Germinal center (tissue), 1 donor: ENCODE measurements around the gene KAZN.

Experiments used
- DNase-seq: peaks from one replicate; pipeline ENCODE4 v3.0.0; 2012; ENCODE audit warnings: mixed read lengths, low spot score

The KAZN gene

DNA sequence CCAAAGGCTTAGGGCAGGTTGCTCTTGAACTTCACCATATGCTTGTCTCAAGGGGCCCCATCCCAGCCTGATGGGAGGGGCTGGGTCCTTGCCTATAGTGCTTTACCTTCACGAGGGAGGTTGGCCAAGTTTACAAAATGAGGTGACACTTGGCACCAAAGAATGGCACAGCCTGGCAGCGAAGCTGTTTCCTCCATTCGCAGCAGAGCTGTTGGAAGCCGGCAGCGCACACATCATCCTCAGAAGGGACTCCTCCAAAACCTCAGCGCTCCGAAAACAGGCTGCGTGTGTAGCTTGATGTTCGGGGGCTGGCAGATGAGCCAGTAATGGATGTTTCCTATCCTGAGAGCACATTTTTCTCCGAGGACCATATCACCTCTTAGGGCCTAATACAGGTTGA, 116.8 kb downstream of the KAZN start:
- no peak for DNase-seq

DNA sequence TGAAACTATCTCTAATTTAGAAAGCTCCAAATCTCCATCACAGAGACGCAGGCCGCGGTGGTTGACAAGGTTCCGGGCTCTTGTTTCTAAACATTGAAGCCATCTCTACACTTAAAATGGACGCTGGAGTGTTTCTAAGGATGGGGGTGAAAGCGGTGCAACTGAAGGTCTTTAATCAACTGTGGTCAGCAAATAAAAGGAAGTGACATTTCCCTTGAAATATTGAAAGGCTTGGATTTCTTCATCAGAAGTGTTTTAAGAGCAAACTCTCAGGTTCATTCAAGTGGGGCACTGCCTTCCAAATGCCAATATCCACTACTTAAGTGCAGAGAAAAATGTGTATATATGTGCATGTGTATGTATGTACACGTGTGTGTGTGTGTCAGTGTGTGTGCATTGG, 117.3 kb downstream of the KAZN start:
- no peak for DNase-seq

DNA sequence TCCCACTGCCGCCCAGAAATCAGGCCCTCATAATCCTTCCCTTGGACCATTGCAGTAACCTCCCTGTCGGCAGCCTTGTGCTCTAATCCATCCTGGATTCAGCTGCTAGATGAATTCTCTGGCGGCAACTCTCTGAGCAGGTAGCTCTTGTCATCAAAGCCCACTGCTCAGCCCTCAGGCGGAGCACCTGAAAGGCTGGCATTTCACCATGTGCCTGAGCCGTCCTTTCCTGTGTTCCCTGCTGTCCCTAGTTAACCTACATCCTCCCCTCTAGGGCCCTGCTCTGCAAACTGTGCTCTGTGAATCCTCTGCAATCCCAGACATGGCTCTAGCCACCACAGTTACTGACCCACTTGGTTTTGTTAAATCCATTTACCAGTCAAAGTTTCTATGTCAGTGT, 118.0 kb downstream of the KAZN start:
- DNase-seq = no peak

DNA sequence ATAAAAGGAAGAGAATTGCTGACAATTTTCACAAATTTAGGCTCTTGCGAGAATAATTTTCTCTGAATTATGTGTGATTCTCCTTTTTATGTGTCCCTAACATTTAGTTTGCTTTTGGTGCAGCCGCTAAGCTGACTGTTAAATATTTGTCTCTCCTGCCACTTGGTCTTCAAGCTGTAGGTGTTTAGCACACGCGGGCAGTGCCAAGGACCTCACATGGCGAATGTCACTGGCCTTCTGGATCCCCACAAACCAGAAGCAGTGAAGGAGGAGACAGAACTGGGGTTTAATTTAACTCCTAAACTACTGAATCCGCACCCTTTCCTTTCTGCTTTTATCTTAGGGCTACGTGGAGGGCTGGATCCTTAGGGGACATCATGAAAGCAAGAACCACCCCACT, 120.0 kb downstream of the KAZN start:
- no peak for DNase-seq

DNA sequence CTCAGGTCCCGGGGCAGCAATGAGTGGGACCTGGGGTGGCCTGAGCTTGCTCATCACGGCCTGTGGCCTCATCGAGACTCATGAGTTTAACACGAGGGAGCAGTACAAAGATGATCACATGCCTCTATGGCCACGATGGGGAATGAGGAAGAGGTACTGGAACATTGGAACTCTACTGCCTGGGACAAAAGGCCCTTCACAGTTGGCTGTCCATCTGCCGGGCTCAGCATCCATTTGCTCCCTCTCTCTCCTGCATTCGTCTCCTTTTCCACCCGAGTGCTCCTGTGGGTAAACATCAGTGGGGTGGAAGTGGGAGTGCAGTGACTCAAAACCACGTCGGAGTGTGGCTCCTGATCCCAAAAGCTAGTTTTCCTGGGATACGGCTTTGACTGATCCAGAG, 124.9 kb downstream of the KAZN start:
- no peak for DNase-seq

DNA sequence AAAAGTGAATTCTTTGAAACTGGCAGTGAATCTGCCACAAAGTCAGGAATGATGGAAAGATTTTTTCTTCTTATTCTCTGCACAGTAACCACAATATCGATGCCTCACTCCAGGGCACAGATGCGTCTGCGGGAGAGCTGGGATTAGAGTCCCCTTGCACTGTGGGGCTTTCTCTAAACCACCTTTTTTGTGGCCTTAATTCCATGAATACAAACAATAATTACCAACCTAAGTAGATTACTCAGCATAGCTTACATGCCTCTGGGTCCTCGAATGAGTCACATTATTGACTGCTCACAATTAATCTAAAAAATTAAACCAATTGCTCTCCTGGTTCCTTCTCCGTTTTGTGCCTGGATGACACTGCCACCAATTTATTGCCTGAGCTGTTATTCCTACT, 125.8 kb downstream of the KAZN start:
- DNase-seq = no peak

DNA sequence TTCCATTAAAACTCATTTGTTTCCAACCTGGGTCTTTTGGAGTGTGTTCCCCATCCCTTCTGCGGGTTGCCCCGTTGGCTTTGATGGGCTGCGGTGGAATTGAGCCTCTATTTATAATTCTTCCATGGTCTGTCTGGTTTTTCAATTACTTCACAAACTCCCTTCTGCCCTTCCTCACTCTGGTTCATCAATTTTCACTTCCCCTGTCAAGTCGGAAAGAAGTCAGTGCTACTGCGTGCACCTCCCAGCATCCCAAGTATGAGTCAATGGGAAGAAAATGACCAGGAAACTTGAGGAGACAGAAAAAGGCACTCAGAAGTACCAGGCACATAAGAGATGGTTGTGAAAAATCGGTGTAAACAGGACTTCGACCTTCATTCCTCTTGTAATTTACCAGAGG, 126.2 kb downstream of the KAZN start:
- DNase-seq = no peak

DNA sequence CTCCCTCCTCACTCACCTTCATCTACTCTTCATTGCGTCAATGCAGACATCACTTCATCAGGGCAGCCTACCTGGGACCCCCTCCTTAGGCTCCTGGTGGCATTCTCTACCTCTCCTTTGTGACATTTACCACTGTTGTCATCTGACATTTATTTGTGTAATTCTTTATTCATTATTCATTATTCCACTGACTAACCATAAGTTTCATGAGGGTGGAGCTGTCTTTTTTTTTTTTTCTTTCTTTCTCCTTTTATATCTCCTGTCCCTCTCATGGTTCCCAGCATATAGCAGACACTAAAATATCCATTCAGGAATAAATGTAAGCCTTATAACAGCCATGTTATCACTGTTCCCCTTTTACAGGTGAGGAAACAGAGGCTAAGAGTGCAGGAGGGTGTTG, 126.8 kb downstream of the KAZN start:
- DNase-seq = no peak

DNA sequence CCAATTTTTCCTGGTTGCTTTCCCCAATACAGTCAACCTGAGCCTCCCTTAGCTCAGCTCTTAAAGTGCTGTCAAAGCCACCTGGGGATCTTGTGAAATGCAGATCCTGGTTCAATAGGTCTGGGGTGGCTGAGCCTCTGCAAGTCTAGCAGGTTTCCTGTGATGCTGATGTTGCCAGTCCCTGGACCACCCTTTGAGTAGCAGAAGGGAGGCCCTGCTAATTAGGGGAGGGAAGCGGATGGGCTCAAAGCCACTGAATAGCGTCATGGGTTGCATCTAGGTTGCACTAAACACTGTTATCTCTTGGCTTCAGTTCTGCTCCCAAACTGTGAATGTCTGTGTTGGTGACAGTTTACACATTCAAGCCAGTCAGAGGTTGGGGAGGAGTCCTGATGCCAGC, 127.2 kb downstream of the KAZN start:
- DNase-seq = no peak

DNA sequence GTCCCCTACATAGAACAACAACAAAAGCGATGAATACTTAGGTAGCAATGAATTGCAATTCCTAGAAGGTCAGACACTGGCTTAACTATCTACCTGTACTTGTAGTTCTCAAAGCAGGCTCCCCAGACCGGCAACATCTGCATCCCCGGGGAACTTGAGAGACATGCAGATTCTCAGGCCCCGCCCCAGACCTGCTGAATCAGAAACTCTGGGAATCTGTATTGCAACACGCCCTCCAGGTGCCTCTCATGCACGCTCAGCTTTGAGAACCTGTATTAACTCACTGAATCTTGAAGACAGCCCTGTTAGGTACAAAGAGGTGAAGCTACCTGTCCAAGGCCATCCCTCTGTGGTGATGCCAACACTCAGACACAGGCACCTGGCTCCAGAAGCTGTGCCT, 128.1 kb downstream of the KAZN start:
- DNase-seq = no peak

DNA sequence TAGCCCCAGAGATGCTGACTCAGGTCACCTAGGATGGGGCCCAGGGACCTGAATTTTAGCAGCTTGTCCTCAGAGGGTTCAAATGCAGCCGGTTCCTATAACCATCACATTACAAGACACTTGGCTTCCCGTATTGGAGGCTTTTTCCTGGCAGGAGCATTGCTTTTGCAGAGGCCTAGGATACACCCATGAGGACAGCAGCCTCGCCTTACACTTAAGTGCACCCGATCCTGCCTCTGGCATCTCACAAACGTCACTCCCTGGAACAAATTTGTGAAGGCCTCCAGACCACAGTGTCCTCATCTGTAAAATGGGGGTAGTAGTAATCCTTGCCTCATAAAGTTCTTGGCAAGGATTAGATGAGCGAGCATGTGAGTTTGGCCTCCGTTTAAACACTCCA, 130.0 kb downstream of the KAZN start:
- no peak for DNase-seq

DNA sequence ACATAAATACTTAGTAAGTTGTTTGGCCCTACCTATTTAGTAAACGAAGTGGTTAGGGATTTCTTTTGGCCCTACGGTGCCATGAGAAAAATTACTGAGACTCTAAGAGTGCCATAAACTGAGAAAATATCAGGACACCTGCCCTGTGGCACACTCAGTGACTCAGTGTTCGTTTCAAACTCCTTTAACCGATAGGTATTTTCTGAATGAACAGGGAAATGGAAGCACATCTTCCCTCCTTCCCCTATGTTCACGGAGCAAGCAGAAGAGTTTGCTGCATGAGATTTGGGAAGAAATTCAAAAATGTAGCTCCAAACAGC, 134.2 kb downstream of the KAZN start:
- DNase-seq = no peak

DNA sequence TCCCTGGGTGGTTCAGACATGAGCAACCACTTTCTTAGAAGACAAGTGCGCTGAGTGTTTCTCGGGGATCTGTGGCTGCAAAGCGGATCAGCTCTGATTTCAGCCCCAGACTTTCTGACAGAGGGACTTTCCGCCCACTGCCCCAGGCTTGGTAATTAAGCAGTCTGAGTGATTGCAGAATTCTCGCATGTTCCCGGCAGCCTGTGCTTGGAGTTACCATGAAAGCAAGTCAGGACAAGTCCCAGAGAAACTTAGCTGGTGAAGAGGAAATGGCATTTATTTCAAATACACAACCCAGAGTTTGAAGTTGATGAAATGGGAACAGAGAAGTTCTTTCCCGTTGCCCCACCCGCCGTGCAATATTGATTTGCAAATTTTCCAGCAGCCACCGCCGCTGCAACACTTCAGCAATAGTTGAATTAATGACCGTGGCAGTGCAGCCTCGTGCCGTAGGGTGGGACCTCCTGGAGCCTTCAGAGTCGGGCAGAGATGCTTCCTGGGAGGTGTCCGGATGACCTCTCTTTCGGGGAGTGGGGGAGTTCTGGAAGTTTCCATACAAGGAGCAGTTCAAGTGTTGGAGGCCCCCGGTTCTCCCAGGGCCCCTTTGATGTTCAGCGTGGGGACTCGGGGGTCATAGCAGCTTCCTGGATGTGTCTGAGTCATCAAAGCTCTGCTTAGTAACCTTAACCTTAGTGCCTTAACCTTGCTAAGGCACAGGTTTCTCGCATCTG, 134.7 kb downstream of the KAZN start:
- no peak for DNase-seq

DNA sequence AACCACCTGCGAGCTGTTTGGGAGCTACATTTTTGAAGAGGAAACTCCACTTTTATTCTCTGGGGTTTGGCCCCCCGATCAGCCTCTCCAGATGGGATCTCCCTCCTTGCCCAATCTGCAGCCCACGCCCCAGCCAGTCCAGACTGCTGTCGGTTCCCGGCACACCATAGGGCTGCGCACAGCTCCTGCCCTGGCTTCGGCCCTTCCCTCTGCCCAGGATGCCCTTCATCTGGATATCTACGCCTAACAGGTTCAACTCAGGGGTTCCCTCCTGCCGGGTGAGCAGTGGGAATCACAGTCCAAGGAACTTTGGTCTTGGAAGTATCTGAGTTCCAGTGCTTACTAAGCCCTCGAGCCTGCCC, 135.3 kb downstream of the KAZN start:
- no peak for DNase-seq

DNA sequence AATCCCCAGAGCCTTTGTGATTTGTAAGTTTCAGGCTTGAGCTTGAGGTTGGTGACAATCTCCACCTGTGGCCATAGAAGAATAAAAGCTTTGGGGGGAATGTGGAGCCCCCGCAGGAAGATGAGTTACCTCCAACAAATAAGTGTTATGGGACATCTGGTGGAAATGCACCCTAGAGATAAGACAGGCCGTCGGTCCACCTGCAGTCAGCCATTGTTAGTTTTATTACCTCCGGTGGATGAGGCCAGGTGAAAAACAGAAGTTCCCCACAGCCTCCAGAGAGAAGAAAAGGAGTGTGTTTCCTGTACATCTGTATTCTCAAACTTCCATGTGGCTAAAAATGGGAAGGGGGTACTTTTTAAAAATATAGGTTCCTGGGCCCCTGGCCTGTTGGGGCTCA, 137.4 kb downstream of the KAZN start:
- no peak for DNase-seq

DNA sequence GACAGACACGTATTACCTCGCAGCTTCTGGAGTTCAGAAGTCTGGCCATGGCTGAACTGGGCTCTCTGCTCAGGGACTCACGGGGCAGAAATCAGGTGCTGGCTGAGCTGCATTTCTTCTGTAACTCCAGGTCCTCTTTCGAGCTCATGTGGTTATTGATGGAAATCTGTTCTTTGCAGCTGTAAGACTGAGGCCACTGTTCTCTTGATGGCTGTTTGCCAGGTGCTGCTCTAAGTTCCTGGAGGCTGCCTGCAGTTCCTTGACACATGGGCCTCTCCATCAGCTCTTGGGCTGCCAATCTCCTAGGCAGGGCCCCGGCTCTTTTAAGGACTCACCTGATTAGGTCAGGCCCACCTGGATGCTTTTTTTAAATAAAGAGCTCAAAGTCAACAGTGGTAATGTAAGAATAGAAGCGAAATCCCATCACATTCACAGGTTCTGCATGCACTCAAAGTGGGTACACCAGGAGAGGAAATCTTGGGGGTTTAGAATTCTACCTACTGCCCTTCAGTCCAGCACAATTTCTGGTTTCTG, 139.1 kb downstream of the KAZN start:
- DNase-seq = no peak

DNA sequence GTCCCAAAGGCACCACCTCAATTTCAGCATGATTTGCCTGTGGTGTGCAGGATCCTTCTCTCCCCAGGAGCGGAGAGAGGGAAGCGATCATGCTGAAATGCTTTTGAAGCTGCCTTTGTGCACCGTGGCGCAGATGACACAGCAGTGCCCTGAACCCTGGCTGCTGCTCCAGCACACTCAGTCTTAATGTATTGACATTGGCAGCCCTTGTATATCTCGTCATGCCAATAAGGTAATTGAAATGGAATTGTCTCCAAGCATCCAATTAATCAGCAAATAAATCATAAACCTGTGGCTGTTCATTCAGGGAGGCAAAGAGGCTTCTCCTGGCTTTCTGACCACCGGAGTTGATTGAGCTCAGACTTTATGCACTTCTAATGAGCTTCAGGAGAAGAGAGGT, 139.8 kb downstream of the KAZN start:
- no peak for DNase-seq

DNA sequence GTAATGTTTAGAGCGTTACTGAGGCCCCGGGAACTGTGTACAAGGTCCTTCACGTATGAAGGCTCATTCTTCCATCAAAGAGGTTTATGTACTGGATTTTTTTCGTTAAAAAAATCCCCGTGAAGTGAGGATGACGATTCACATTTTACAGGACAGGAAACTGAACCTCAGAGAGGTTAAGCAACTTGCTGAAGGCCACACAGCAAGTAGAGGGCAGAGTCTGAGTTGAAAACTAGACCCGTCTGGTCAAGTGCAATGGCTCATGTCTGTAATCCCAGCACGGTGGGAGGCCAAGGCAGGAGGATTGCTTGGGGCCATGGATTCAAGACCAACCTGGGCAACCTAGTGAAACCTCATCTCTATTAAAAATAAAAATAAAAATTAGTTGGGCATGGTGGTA, 140.2 kb downstream of the KAZN start:
- no peak for DNase-seq

DNA sequence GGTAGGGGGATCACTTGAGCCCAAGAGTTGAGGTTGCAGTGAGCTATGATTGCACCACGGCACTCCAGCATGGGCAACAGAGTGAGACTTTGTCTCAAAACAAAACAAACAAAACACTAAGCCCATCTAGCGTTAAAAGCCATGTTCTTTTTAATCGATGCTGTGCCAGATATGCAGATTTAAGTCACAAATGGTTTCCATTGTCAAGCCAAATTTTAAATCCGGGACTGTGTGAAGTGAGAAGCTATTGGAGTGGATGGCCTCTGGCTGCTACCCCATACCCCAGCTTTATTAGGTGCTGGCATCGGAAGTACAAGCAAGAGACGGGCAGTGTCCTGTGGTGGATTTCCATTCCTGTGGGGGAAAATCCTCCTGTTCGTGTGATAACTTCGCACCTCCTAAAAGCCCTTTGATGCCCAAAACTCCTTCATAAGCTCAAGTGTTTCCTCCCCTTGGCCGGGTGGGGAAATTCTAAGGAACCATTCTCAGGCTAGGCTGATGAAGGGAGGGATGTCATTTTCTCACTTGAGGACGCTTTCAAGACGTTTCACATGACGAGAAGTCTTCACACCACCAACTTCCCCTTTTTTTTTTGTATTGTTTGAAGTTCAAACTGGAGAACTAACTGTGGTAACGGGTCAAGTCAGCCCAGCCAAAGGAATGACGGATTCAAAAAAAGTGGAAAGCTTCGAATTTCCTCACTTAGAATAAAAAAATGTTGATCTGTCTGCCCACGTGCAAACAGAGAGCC, 140.8 kb downstream of the KAZN start:
- DNase-seq = no peak

DNA sequence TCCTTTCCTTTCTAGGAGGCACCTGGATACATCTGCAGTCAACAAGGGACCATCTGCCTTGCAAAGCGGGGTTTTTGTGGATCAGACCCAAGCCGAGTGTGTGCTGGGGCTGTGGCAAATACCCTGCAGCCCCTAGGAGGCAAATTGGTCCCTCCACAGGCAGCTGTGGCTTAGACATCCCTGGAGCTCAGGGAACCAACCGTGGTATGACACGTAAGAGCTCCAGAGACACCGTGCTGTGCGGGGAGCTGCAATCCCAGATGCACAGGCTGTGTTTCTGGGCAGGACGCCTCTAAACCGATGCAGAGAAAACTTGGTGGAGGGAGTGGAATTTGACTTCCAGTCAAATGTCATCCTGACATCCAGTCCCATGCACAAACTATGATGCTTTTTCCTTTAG, 141.5 kb downstream of the KAZN start:
- DNase-seq = no peak

DNA sequence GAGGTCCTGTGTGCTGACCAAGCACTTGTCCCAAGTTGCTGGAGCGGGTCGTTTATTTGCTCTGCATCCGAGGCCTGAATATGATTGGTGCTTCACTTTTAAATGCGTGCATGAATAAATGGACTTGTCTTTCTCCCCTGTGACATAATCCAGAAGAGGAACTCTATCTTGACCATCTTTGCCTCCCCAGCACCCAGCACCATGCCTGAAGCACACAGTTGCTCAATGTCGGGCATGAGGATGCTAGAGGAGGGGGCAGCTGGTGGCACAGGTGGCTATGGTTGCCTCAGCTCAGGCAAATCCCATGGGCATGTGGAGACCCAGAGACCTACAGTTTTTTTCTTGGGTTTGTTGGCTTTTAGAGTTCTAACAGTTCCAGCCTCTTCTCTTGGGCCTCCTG, 142.6 kb downstream of the KAZN start:
- DNase-seq = no peak

DNA sequence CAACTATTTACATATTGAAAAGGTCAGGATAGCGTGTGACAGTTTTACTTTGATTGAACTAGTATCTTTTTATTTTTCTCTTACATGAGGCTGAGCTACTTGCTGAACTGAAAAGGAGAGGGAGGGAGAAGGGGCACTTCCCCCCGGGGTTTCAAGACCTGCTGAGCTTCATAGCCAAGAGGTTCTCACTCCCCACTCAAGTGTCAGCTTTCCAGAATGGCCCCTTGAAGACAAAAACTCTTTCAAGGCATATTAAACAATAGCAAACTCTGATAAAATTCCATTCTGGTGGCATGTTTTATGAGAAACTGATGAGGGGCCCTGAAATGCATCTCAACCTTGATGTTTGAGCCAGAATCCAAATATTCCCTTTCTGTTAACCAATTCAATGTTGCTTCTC, 143.0 kb downstream of the KAZN start:
- DNase-seq = no peak

DNA sequence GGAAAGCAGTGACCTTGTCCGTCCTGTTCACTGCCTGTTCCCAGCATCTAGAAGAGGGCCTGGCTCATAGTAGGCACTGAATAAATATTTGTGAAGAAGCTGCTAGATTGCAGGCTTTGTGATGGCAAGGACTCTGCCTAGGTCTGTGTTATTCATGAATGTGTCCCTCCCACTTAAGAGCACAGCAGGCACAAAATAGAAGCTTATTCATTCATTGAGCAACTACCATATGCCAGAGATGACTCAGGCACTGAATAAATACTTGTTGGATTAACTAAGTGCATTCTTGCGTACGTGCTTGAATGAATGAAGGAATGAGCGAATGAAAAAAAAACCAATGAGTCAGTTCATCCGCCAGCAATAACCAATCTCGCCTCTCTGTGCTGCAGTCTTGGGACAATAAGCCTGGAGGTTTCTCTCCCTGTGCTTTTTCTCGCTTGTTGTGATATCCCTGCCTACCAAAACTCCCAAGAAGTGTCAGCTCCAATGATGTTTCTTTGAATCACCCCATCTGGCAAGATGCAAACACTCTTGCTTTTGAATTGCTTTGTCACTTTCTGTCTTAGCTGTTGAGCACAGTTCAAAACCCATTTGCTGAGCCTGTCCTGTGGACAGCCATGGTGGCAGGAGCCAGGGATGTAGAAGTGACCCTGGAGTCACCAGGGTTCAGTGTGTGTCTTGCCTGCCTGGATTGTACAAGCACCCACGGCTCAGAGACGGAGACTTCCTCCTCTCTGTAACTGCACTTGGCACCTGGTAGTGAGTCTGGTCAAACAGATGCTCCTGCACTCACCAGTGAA, 143.9 kb downstream of the KAZN start:
- DNase-seq = no peak
